ENCODE results near the gene TNN.

Gene TNN

DNA sequence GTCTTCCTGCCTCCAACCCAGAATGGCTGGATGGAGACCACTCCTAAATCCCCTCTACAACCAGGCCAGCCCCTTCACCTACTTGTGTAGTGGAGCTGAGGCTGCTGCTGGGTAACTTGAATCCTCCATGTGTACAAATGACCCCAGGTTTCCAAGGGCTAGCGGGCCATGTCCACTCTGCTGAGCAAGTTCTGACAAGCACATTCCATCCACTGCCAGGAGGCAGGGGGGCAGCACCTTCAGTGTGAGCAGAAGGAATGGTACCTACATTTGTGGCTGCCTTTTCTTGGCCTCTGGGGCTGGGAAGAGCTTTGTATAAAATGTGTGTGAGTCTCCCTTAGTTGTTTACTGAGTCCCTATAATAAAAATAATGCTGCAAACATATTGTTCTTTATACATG, 110.4 kb downstream of the TNN start:
- DNase-seq = peak; percentile 36

DNA sequence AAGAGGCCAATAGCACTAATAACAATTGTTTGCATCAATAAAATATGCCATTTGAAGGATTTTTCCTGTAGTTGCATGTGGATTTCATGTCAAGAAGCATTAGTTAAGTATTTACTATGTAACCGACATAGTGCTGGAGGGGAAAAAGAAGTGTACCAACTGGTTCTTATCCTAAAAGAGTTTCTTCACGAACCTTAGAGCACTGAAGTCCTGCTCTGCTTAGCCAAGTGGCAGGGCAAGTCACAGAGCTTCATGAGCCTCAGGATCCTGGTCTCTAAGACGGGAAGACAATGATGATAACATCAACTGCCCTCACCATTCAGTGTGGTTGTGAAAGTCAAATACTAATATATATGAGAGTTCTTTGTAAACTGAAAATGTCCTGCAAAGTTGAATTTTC, 110.8 kb downstream of the TNN start:
- DNase-seq = no peak

- no peak for DNase-seq
Measured at GRCh38 chr1:175179837-175180590, 112.4 kb downstream of the TNN start.

GRCh38 chr1:175182201-175182746, 114.6 kb downstream of the TNN start:
- no peak for DNase-seq

DNA sequence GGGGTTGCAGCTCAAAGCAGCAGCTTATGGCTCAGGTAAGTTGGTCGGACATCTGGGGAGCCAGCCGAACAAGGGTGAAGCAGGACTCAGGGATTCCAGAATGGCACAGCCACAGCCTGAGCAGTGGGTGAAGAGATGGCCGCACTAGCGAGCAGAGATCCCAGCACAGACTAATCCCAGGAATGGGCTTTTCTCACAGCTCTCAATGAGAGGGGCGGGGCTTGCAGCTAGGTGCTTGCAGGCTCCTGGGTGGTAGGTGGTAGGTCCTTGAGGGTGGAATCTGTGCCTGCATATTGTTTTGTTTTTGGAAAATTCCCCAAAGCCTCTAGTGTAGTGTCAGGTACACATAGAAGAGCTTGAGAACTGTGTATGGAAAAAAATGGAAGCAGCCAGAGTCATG, 116.0 kb downstream of the TNN start:
- no peak for DNase-seq

DNA sequence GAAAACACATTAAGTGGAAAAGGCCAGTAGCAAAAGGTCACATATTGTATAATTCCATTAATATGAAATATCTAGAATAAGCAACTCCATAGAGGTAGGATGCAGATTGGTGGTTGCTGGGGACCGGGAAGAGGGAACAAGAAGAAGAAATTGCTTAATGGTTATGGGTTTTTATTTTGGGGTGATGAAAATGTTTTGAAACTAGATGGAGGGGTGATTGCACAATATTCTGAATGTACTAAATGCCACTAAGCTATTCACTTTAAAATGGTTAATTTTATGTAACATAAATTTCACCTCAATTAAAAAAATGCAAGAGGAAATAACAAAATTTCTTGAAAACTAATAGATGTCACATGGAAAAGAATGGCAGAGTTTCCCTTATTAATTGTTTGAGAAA, 118.3 kb downstream of the TNN start:
- no peak for DNase-seq

DNA sequence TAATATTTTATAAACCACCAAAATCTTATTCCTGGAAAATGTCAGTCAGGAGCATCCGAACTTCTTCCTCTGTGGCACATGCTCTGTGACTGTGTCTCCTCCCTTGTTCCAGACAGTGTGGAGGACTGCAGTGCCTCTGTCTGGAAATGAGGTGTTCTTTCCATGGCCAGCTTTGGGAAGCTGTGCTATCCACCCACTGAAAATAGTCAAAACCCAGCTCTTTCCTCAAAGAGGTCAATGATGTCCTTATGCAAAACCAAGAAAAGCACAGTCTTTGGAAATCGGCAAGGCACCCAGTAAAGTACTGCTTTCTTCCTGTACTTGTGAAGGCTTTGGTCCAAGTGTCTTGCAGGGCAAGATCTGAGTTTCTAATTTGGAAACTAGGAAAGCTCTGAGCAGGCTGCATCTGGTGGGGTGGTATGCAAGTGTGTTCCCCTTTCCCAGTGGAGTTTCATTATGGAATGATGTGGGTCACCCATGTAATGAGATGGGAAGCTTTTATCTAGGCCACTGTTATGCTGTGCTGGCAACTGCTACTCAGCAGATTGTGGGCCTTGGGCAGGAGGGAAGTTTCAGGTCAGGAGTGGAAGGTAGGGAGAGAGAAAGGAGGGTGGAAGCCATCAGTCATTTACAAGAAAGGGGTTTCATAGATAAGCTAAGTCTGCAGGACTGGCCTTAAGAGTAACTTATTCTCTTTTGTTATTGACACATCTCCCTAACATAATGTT, 119.0 kb downstream of the TNN start:
- DNase-seq = no peak

GRCh38 chr1:175188936-175189335, 121.3 kb downstream of the TNN start:
- DNase-seq = no peak

- peak; percentile 71 for DNase-seq
Measured at GRCh38 chr1:175191659-175192058, 124.0 kb downstream of the TNN start.

DNA sequence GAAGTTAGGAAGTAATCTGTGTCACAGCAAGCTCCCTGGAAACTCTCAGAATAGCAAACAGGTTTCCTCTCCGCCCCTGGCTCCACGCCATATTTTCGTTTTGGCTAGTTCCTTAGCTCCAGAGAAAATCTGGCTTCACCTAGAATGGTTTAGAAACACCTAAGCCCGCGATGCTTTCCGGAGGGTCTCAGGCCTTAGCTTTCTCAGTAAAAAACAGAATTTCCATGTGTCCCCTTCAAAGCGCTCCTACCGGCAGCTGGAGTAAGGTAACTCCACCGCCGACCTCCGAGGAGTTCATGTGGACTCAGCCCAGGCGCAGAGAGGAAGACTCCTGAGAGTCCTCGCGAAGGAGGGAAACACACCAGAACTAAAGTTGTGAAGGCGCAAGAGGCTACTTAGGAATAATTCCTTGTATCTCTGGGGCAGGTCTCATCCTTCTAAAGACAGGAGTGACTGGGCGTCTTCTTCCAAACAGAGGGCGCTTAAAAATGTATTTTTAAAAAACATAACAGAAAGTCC, 124.5 kb downstream of the TNN start:
- DNase-seq = peak; percentile 88

DNA sequence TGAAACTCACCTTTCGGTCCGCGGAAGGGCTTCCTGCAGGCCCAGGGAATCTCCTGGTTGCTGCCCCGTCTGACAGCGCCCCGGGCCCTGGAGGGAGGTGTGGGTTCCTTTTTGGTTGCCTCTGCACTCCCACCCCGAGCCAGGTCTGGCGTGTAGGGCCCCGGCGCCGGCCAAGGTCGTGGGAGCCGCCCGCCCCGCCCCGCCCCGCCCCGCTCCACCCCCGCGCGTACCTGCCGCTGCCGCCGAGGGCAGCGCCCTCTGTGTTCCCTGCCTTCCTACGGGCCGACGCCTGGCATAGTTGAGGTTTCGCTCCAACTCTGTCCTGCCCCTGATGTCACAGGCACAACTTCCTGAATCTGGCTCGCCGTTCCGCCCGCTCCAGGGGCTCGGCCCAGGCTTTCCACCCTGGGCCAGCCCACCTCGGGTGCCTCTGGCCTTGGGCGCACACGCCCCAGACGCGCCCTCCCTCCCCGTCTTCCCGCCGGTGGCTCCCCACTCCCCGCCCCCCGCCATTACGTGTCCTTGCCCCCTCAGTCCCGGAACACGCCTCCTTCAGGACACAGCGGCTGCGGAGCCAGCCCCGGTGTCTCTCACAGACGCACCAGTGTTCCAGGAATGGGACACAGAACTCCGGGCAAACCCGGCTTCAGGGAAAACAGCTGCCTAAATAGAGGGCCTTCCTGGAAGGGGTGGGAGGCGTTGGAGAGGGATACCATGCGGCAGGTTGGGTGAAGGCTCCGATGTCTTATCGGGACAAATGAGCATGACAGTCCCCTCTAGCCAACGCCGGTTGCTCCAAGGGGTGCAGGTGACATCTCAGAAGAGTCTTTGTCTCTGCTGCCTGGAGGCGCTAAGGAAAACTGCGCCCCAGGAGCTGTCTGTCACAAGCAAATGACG, 125.2 kb downstream of the TNN start, which contains the start of gene KIAA0040:
KIAA0040 (minus strand) TSS at position 147 of the 897 bp plus-strand sequence. CDS start 31,763 bp downstream, outside the sequence.
- peak; percentile 94 for DNase-seq

GRCh38 chr1:175193527-175193910, 125.9 kb downstream of the TNN start:
- peak; percentile 36 for DNase-seq

DNA sequence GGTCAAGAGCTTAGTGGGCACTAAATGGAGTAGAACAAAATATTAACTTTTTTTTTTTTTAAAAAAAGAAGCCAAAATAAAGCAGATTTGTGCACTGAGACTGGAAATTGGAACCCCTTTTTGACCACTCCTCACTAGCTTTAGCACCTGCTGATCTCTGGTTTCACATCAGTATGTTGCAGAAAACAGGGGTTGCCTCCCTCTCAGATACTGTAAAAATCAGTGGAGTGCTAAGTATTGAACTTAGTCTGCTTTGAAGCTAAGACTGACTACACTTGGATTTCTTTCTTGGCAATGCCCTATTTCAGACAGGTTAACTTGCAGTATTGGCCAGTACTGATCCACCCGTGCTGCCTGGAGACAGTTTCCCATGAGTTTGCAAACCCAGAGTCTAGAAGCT, 127.6 kb downstream of the TNN start:
- DNase-seq = peak; percentile 44

DNA sequence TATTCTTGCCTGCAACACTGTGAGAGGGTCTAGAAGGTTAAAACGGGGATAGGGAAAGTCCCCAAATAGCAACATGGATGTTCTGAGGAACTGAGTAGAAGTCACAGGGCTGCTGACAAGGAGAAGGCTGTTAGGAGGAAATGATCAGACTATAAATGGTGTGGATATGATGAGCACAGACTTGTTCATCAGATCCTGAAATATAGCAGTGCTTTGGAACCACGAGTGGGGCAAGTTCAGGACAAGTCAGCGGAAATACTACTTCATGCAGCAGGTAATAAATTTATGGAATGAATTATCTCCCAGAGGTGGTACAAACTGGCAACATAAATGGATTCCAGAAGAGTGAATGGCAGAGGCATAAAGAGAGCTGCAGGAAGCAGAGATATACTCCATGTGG, 128.2 kb downstream of the TNN start:
- no peak for DNase-seq

DNA sequence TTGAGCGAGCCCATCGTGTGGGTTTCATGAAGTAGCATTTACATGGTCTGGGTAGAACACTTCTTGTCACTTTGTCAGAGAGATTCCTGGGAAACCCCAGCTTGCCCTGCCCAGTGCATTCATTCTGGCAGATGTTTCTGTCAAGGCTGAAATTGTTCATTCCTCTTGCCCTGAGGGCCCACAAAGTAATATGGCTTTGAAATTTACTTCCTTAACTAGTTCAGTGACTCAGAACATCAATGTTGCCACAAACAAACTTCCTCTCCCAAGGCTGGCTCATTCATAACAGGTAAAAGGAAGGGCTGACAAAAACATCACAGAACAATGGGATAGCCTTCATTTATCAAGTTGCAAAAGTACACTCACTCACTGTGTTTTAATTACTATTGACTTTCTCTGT, 129.9 kb downstream of the TNN start:
- peak; percentile 64 for DNase-seq

All from NCI-H69 (cell line).